ENCODE results near the gene SRSF9. TPM values are rescaled to one million over a fixed set of nuclear protein-coding genes. Genes with fewer than 3 reads are reported as not detected.
A peak's percentile ranks its signal among the peaks of the same experiment; 100 is the strongest.
"Not testable (repeated sequence)": the region's sequence is repeated elsewhere in the genome, so short reads cannot be mapped to it uniquely, and the experiment has no call there.

Gene SRSF9
- total RNA-seq, 1 donor: 104 TPM

DNA sequence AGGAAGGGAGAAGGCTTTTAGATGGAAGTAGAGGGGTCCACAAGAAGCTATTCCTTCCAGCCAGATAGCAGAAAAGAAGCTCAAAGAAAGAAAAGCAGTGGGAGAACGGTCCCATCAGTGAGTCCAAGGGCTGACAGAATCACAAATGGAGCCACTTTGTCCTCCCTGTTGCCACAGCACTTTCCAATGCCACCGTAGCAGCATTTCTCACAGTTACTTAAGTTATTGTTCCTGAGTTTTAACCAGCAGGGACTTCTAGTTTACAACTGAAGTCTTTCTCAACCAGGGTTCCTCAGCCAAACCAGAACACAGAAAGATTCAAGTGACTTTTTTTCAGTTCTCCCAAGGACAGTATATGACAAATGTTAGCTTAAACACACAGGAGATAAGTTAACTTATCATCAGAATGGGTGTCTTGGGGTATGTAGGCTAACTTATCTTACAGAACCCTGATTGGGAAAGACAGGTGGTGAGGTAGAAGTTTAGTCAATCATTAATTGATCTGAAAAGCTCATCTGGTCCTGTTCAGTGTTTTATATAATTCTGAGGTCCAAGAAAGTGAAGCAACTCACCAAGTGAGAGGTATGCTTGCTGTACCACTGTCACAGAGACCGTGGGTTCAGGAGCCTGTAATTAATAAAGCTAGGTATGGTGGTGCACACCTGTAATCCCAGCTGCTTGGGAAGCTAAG, 16.3 kb downstream of the SRSF9 start:
- no peak overlapping the region for H3K4me3 ChIP-seq (ENCODE audit: low read depth, low read length)
- TF ChIP-seq, protein P1, sequence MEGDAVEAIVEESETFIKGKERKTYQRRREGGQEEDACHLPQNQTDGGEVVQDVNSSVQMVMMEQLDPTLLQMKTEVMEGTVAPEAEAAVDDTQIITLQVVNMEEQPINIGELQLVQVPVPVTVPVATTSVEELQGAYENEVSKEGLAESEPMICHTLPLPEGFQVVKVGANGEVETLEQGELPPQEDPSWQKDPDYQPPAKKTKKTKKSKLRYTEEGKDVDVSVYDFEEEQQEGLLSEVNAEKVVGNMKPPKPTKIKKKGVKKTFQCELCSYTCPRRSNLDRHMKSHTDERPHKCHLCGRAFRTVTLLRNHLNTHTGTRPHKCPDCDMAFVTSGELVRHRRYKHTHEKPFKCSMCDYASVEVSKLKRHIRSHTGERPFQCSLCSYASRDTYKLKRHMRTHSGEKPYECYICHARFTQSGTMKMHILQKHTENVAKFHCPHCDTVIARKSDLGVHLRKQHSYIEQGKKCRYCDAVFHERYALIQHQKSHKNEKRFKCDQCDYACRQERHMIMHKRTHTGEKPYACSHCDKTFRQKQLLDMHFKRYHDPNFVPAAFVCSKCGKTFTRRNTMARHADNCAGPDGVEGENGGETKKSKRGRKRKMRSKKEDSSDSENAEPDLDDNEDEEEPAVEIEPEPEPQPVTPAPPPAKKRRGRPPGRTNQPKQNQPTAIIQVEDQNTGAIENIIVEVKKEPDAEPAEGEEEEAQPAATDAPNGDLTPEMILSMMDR (IDR thresholded peaks at IDR 0.05; ENCODE audit: insufficient read depth, low read length): no peak
- DNase-seq (ENCODE audit: low read depth): no peak

DNA sequence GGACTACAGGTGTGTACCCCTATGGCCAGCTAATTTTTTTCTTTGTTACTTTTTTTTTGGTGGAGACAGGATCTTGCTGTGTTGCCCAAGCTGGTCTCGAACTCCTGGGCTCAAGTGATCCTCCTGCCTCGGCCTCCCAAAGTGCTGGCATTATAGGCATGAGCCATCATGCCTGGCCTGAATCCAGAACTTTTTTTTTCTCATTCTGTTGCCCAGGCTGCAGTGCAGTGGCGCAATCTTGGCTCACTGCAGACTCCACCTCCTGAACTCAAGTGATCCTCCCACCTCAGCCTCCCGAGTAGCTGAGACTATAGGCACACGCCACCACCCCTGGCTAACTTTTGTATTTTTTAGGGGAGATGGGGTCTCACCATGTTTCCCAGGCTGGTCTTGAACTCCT, 17.0 kb downstream of the SRSF9 start:
- not testable (repeated sequence) for DNase-seq (ENCODE audit: low read depth); H3K4me3 ChIP-seq (ENCODE audit: low read depth, low read length)

DNA sequence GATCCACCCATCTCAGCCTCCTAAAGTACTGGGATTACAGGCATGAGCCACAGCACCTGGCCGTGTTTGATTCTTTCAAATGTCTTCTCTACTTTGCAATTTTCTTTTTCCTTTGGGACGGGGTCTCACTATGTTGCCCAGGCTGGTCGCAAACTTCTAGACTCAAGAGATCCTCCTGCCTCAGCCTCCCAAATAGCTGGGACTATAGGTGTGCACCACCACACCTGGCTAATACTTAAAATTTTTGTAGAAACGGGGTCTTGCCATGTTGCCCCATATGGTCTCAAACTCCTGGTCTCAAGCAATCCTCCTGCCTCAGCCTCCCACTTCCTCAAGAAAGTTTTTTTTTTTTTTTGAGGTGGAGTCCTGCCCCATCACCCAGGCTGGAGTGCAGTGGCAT, 21.6 kb downstream of the SRSF9 start:
- H3K4me3 ChIP-seq (ENCODE audit: low read depth, low read length): no peak overlapping the region
- TF ChIP-seq, protein P1 (IDR thresholded peaks at IDR 0.05; ENCODE audit: insufficient read depth, low read length): no peak
- no peak for DNase-seq (ENCODE audit: low read depth)

DNA sequence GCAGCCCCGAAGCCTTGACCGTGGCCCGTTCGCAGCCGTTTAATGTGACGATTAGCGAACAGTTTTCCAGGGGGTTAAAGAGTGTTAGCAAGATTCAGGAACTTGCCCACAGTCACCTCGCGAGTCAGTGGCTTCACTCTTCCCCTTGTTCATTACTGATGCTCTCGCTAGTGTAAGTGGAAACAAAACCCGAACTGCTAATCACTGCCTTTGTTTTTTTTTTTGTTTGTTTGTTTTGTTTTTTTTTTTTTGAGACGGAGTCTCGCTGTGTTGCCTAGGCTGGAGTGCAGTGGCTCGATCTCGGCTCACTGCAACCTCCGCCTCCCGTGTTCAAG, 22.7 kb downstream of the SRSF9 start:
- H3K4me3 ChIP-seq (ENCODE audit: low read depth, low read length): peak overlapping the region; percentile 100
- DNase-seq (ENCODE audit: low read depth): not testable (repeated sequence)

DNA sequence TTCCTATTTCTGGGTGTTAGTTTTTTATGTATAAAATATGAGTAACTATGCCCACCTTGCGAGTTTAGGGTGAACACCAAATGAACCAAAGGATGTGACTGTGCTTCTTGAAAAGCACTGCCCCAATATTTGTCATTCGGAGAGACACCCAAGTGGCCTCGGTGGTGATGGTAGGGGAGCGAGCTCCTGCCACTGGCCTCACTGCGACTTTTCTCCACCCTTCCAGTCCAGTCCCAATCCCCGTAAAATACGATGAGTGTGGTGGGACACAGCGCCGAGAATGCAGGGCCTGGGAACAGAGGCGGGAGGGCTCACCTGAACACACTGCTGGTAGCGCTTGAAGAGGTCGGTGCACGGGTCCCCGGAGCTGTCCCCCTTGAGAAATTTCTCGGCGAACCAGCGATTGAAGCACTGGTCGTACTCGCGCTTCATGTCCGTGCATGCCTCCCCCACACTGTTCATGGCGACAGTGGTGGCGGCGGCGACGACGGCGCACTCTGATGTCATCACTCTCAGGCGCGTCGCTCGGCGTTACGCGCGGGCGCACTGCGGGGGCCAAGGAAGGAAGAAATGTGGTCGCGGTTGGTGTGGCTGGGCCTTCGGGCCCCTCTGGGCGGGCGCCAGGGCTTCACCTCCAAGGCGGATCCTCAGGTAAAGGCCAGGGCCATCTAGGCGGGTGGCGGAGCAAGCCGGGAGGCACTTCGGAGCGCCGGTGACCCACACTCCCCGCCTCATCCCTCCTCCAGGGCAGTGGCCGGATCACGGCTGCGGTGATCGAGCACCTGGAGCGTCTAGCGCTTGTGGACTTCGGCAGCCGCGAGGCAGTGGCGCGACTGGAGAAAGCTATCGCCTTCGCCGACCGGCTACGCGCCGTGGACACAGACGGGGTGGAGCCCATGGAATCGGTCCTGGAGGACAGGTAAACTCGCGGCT, 23.4 kb downstream of the SRSF9 start, which contains the start of the genes GATC and TRIAP1:
GATC (plus strand) TSS at position 534 of the 933 bp plus-strand sequence; CDS start at position 571, 37 bp downstream.
TRIAP1 (minus strand) TSS at position 474 of the 933 bp plus-strand sequence; CDS start at position 462, 12 bp downstream.
- H3K4me3 ChIP-seq (ENCODE audit: low read depth, low read length): peak within 1 kb of the TSS; percentile 100
- DNase-seq (ENCODE audit: low read depth): peak; percentile 66
- TF ChIP-seq, protein P1 (IDR thresholded peaks at IDR 0.05; ENCODE audit: insufficient read depth, low read length): no peak

DNA sequence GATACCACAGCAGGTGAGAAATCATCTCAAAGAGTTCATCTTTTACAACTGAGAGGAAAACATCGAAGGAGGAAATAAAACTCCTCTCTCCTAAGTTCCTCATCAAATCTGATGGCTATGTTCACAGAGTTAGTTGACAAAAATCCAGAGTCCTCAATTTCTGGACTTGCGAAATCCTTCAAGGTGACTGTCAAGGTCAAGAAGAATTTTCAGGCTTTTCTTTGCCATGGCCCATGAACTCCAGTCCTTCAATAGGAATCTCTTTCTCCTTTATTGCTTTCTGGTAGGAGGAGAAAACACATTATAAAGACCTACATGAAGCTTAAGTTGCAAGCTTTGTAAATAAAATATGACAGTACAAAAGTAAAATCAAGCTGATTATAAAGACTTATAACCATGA, 24.9 kb downstream of the SRSF9 start:
- DNase-seq (ENCODE audit: low read depth): no peak
- peak overlapping the region; percentile 100 for H3K4me3 ChIP-seq (ENCODE audit: low read depth, low read length)
- TF ChIP-seq, protein P1 (IDR thresholded peaks at IDR 0.05; ENCODE audit: insufficient read depth, low read length): no peak

DNA sequence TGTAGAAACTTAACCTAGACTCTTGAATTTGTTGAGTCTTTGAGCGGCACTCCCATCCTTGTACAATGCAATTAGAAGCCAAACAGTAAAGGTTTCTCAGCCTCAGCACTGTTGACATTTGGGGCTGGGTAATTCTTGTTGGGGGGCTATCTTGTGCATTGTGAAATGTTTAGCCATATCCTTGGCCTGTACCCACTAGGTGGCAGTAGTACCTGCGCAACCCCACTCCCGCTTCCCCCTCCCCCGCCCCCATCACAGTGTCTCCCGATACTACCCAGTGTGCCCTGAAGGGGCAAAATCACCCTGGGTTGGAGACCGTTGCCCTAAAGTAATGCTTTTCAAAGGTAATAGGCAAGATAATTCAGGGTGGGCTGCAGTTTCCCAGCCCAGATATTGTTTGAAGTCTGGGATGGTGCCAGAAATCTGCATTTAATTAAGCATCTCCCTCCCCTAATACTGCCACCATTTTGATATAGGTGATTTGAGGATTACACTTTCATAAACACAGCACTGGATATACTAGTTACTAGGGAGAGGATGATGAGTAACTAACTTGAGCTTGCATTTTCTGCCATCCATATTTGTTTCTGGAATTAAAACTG, 29.8 kb downstream of the SRSF9 start:
- TF ChIP-seq, protein P1 (IDR thresholded peaks at IDR 0.05; ENCODE audit: insufficient read depth, low read length): peak; percentile 50
- DNase-seq (ENCODE audit: low read depth): peak; percentile 53
- peak overlapping the region; percentile 14 for H3K4me3 ChIP-seq (ENCODE audit: low read depth, low read length)
